IPS DF 6.9 (cell line): Measurements from ENCODE around the gene GRAMD1A.
"Not testable (repeated sequence)": the region's sequence is repeated elsewhere in the genome, so short reads cannot be mapped to it uniquely, and the experiment has no call there.

Experiments used
- DNase-seq: peaks from one replicate; pipeline ENCODE4 v3.0.0-alpha.2; 2013; ENCODE audit warnings: low read depth, low spot score
- H3K27ac ChIP-seq: one replicate; pipeline ENCODE4 v1.5.1; 2013; ENCODE audit warnings: low read length, control low read depth
- H3K27me3 ChIP-seq: 2 replicates; pipeline ENCODE4 v1.6.1; 2013; ENCODE audit warnings: mild to moderate bottlenecking, low read length; ENCODE audit not compliant: control insufficient read depth, insufficient read depth
- H3K36me3 ChIP-seq: 2 replicates; pipeline ENCODE4 v1.6.1; 2013; ENCODE audit warnings: low read length; ENCODE audit not compliant: control insufficient read depth, insufficient read depth
- H3K4me1 ChIP-seq: 2 replicates; pipeline ENCODE4 v1.6.1; 2013; ENCODE audit warnings: low read length; ENCODE audit not compliant: control insufficient read depth, insufficient read depth
- H3K4me3 ChIP-seq: 2 replicates; pipeline ENCODE4 v1.5.1; 2013; ENCODE audit warnings: mild to moderate bottlenecking, low read length
- H3K9me3 ChIP-seq: 2 replicates; pipeline ENCODE4 v1.6.1; 2013; ENCODE audit warnings: low read length, inconsistent platforms; ENCODE audit not compliant: control insufficient read depth, insufficient read depth
- WGBS: extraction: QIAGEN DNeasy Blood & Tissue Kit; methylation state at CpG from one replicate; pipeline ENCODE4 v1.1.7; 2013; ENCODE audit warnings: mixed read lengths, missing lambda C conversion rate; ENCODE audit not compliant: insufficient read length, insufficient coverage; 5-methylcytosine and 5-hydroxymethylcytosine counted together

GRAMD1A gene

DNA sequence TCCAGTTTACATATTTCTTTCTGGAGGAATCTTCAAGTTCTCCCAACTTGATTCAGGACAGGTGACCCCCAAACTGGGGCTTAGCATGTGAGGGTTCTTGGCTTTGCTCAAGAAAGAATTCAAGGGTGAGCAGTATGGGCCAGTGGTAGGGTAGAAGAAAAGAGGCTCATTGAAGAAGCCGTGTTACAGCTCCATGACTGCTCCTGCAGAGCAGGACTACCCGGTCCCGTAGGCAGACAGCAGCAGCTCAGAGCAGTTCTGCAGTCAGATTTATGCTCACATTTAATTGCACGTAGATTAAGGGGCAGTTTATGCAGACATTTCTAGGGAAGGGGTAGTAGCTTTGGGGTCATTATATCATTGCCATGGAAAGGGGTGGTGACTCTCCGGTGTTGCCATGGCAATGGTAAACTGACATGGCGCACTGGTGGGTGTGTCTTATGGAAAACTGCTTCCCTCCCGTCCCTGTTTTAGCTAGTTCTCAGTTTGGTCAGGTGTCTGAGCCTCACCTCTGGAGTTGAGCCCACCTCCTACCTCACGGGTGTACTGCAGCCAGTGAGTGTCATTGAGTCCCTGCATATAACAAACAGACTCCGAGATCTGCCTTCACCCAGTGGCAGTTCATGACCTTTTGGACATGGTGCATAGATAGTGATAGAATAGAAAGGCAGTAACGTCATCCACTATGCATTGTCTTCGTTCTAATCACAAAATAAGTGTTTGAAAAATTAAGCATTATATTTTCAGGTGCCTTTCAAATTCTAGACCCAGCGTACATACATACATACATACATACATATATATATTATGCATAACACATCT lies 20.1 kb upstream of the GRAMD1A start:
- WGBS, result no CpG with 5 or more reads among the region's 12 CpGs
- no peaks in the 10 kb centered on the region for H3K36me3 ChIP-seq
- H3K9me3 ChIP-seq, result no peaks in the 10 kb centered on the region
- no peak overlapping the region for H3K4me3 ChIP-seq
- no peak overlapping the region for H3K27ac ChIP-seq
- no peaks in the 10 kb centered on the region for H3K4me1 ChIP-seq
- H3K27me3 ChIP-seq, result no peaks in the 10 kb centered on the region
- no peak for DNase-seq

DNA sequence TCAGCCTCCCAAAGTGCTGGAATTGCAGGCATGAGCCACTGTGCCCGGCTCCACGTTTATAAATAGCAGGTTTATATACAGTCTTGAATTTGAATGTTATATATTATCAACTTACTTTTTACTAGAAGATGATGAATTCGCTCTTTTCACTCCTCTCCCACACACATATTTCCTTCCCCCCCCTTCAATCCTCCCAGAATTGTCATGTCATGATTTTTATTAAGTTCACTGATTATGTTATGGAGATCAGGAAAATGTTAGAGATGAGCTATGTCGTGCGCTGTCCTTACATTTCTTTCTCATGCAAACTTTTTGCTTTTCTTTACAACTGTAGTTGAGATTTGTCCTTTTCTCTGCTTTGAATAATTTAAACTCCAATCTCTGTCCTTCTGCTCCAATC lies 17.8 kb upstream of the GRAMD1A start:
- Histone ChIP-seq H3K27me3 (no peaks in the 10 kb centered on the region), H3K9me3 (no peaks in the 10 kb centered on the region), H3K4me3 (no peak overlapping the region), H3K36me3 (no peaks in the 10 kb centered on the region), H3K4me1 (no peaks in the 10 kb centered on the region; the same call in 1 of the 2 replicates), H3K27ac (no peak overlapping the region)
- DNase-seq, result no peak
- WGBS, result no CpG with 5 or more reads among the region's 5 CpGs

DNA sequence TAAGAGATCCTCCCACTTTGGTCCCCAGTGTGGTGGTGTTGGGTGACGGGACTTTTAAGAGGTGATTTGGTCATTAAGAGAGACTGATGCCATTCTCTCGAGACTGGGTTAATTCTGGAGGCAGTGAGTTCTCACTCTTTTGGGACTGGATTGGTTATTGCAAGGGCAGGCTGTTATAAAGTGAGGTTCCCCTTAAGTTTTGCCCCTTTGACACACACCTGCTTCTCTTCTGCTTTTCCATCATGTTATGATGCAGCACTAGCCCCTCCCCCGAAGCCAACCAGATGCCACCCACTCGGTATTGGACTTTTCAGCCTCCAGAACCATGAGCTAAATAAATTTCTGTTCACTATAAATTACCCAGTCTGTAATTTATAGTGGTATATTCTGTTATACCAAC lies 16.3 kb upstream of the GRAMD1A start:
- Histone ChIP-seq H3K4me3 (no peak overlapping the region), H3K4me1 (no peaks in the 10 kb centered on the region; the same call in 1 of the 2 replicates), H3K9me3 (no peaks in the 10 kb centered on the region), H3K27me3 (no peaks in the 10 kb centered on the region), H3K27ac (no peak overlapping the region), H3K36me3 (no peaks in the 10 kb centered on the region)
- WGBS, result no CpG with 5 or more reads among the region's 4 CpGs
- DNase-seq, result no peak

DNA sequence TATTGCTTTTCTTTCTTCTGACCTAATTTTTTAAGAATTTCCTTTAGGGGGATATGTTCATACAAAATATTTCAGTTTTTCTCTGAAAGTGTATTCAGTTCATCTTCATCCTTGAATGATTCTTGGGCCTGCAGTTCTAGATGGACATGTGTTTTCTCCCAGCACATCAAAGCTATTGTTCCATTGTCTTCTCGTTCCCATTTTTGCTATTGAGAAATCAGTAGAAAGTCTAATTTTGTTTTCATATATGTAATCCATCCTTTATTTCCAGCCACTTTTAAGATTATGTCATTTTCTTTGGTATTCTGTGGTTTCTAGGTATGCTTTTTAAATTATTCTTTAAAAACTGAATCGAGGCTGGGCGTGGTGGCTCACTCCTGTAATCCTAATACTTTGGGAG lies 15.8 kb upstream of the GRAMD1A start:
- Histone ChIP-seq H3K36me3 (no peaks in the 10 kb centered on the region), H3K9me3 (no peaks in the 10 kb centered on the region), H3K27me3 (no peaks in the 10 kb centered on the region), H3K4me3 (no peak overlapping the region), H3K27ac (no peak overlapping the region), H3K4me1 (no peaks in the 10 kb centered on the region; the same call in 1 of the 2 replicates)
- DNase-seq, result no peak
- WGBS, result no CpG with 5 or more reads among the region's 3 CpGs

DNA sequence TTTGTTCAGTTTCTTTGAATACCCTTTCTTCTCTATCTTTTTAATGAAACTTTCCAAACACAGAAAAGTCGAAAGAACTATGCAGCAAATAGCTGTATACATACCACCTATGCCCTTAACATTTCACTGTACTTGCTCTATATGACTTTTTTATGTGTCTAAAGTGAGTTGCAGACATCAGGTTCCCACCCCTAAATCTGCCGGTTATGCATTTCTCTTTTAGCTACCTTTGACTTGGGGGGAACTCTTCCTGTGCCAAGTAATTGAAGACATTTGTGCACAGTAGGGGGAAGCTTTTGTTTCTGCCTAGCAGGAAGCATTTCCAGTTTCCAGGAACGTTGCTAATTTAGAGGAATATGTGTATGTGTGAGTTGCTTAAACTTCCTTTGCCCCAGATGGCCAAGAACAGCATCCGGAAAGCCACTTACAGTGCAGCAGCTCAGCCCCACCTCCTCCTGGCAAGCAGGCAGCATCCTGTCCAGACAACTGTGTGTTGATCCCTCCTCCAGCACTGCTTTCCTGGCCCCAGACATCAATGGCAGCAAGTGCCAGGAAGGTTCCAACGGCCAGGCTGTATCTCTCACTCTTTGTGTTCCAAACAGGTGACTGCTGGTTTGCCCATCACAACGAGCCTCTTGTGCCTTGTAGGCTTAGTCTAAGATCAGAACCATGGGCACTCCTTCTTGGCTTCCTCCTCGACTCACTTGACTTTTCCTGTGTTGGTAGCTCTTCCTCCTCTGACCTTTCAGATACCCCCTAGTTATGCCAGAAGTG lies 14.7 kb upstream of the GRAMD1A start:
- no peak overlapping the region for H3K27ac ChIP-seq
- peak; percentile 52 for DNase-seq
- WGBS, result no CpG with 5 or more reads among the region's 7 CpGs

DNA sequence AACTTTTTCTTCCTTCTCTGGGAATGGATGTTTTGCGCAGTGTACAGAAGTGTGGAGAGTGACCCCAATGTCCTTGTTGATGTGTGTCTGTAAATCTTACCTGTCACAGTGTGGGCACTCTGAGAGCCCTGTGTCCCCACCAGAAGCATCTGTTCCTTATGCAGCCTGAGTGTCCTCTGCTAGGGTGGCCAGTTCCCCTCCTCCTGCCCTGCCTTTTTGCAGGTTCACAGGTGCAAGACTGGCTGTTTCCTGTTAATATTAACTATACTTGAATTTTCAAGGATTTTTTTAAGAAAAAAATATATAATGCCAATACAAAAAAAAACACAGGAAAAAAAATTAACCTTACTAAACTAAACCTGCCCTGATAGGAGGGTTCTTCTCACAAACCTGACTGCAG lies 12.0 kb upstream of the GRAMD1A start:
- no peaks in the 10 kb centered on the region for H3K9me3 ChIP-seq
- no peak for DNase-seq
- H3K36me3 ChIP-seq, result no peaks in the 10 kb centered on the region
- no peaks in the 10 kb centered on the region for H3K27me3 ChIP-seq
- no CpG with 5 or more reads among the region's 1 CpG for WGBS
- no peaks in the 10 kb centered on the region; the same call in 1 of the 2 replicates for H3K4me1 ChIP-seq
- H3K4me3 ChIP-seq, result no peak overlapping the region
- H3K27ac ChIP-seq, result no peak overlapping the region

More for the DNA sequence above, 14.7 kb upstream of the GRAMD1A start:
- no peak overlapping the region for H3K4me3 ChIP-seq
- no peaks in the 10 kb centered on the region; the same call in 1 of the 2 replicates for H3K4me1 ChIP-seq
- H3K27me3 ChIP-seq, result no peaks in the 10 kb centered on the region
- H3K36me3 ChIP-seq, result no peaks in the 10 kb centered on the region
- H3K9me3 ChIP-seq, result no peaks in the 10 kb centered on the region

DNA sequence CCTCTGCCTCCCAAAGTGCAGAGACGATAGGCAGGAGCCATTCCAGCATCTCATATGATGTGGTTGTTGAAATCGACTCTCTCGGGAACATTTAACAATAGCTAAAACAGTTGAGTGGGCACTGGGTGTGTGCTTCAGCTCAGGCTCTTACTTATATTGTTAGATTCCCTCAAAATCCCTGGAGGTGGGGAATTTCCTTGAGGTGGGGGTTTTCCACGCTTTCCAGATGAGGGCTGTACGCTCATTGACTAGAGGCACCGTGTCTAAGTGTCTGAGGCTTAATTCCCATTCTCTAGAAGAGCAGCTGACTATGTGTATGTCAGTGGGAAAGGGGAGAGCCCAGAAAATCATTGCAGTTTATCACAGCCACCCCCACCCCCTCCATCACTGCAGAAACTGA lies 10.8 kb upstream of the GRAMD1A start:
- H3K36me3 ChIP-seq, result no peaks in the 10 kb centered on the region
- no peaks in the 10 kb centered on the region for H3K9me3 ChIP-seq
- WGBS, result no CpG with 5 or more reads among the region's 6 CpGs
- peaks cover under 1% of the 10 kb centered on the region; the same call in 1 of the 2 replicates for H3K4me1 ChIP-seq
- DNase-seq, result no peak
- H3K27me3 ChIP-seq, result no peaks in the 10 kb centered on the region
- no peak overlapping the region for H3K27ac ChIP-seq
- no peak overlapping the region for H3K4me3 ChIP-seq

DNA sequence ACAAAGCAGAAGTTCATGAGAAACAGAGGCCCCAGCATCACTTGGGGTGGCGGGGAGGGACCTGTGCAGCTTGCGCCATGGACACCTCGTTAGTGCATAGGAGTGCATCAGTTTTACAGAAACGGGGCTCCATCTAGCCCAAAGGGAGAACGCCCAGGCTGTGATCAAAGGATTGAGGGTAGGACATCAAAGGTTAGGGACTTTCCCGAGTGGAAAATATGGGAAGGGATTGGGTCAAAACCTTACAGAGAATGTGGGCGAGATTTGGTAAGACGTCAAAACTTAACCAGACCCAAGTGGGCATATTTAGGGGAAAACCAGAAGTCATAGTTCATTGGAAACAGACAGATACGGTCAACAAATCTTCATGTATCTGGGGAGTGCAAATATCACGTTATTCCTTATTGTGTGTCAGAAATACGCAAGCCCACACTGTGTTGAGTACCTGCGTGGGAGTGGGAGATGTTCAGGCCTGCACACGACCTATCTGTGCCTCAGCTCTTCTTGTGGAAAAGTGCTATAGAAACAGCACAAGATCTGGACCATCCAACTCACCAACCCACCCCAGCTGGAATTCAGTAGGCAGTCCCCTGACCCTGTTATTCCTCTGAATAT lies 9.4 kb upstream of the GRAMD1A start:
- DNase-seq, result no peak
- Histone ChIP-seq H3K36me3 (no peaks in the 10 kb centered on the region), H3K4me3 (no peak overlapping the region), H3K4me1 (peaks cover 2% of the 10 kb centered on the region; the same call in 1 of the 2 replicates), H3K27me3 (no peaks in the 10 kb centered on the region), H3K9me3 (no peaks in the 10 kb centered on the region), H3K27ac (no peak overlapping the region)
- no CpG with 5 or more reads among the region's 13 CpGs for WGBS

DNA sequence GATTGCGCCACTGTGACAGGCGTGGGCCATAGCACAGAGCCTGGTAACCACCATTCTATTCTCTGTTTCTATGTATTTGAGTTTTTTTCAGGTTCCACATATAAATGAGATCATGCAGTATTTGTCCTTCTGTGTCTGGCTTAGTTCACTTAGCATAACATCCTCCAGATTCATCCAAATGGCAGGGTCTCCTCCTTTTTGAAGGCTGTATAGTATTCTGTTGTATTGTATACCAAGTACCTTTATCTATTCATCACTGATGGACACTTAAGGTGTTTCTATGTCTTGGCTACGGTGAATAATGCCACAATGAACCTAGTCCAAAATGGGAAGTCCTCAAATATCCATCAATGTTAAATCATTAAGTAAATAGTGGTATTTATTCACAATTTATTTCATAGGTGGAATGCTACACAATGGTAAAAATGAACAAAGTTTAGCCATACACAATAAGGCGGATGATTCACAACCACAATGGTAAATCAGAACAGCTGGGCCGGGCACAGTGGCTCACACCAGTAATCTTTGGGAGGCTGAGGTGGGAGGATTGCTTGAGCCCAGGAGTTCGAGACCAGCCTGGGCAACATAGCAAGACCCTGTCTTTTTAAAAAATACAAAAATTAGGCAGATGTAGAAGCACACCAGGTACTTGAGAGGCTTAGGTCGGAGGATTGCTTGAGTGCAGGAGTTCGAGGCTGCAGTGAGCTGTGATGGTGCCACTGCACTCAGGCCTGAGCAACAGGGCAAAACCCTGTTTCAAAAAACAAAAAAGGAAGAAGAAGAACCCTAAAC lies 8.4 kb upstream of the GRAMD1A start:
- no peaks in the 10 kb centered on the region for H3K36me3 ChIP-seq

DNA sequence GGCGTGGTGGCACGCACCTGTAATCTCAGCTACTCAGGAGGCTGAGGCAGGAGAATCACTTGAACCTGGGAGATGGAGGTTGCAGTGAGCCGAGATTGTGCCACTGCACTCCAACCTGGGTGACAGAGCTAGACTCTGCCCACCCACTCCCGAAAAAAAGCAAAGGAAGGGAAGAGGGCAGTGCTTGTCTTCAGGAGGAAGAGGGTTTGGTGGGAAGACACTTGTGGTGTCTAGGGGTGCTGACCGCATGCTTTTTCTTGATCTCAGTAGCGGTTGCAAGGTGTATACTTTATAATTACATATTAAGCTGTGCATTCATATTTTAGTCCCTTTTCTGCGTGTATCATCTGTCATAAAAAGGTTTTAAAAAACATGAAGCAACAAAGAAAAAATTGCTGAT lies 7.5 kb upstream of the GRAMD1A start:
- not testable (repeated sequence) for H3K9me3 ChIP-seq, H3K4me1 ChIP-seq, H3K27ac ChIP-seq, H3K4me3 ChIP-seq, H3K27me3 ChIP-seq, H3K36me3 ChIP-seq, DNase-seq
- no CpG with 5 or more reads among the region's 7 CpGs for WGBS

More for the DNA sequence above, 8.4 kb upstream of the GRAMD1A start:
- no peak for DNase-seq
- Histone ChIP-seq H3K27me3 (no peaks in the 10 kb centered on the region), H3K4me1 (0 out of 2 replicates have a peak, but pooled peaks cover 2% of the 10 kb centered on the region), H3K4me3 (no peak overlapping the region), H3K27ac (no peak overlapping the region), H3K9me3 (no peaks in the 10 kb centered on the region)
- no CpG with 5 or more reads among the region's 8 CpGs for WGBS
